Heart left ventricle (tissue), 16 donors: ENCODE results near the gene MYO15B. TPM values are rescaled to one million over a fixed set of nuclear protein-coding genes. Genes with fewer than 3 reads are reported as not detected.

Experiments
- ATAC-seq, 4 donors: fragments of 200-7000 bp; cut with Tn5 transposase; one replicate each; pipeline ENCODE4 v1.9.1; 2020 to 2022; ENCODE audit warnings: moderate library complexity in 4 of 4, mild to moderate bottlenecking in 3 of 4, moderate number of reproducible peaks in 1 of 4
- DNase-seq, 5 donors: peaks; one replicate each; pipeline ENCODE4 v3.0.0-alpha.2; 2020
- H3K27ac ChIP-seq, 12 donors: fragments of 200-600 bp; sonication (generic) in 4 of 12; one replicate each; pipeline versions ENCODE4 v1.5.0 to v1.8.0; 2016 to 2022; ENCODE audit warnings: mild to moderate bottlenecking in 2 of 12
- H3K27me3 ChIP-seq, 9 donors: fragments of 200-600 bp; sonication (generic) in 2 of 9; one replicate each; pipeline versions ENCODE4 v1.5.1 to v1.8.0; 2016 to 2022; ENCODE audit warnings: mild to moderate bottlenecking in 3 of 9
- H3K36me3 ChIP-seq, 9 donors: fragments of 200-600 bp; sonication (generic) in 2 of 9; one replicate each; pipeline versions ENCODE4 v1.5.0 to v1.8.0; 2018 to 2022; ENCODE audit warnings: mild to moderate bottlenecking in 2 of 9
- H3K4me1 ChIP-seq, 12 donors: fragments of 200-600 bp; sonication (generic) in 4 of 12; one replicate each; pipeline versions ENCODE4 v1.5.0 to v1.8.0; 2016 to 2022; ENCODE audit warnings: mild to moderate bottlenecking in 3 of 12
- H3K4me3 ChIP-seq, 12 donors: fragments of 200-600 bp; sonication (generic) in 4 of 12; one replicate each; pipeline versions ENCODE4 v1.5.0 to v1.8.0; 2017 to 2022; ENCODE audit warnings: mild to moderate bottlenecking in 9 of 12, moderate library complexity in 4 of 12
- H3K9me3 ChIP-seq, 12 donors: fragments of 200-600 bp; sonication (generic) in 4 of 12; one replicate each; pipeline versions ENCODE4 v1.5.0 to v1.8.0; 2016 to 2022; ENCODE audit warnings: mild to moderate bottlenecking in 1 of 12
- CTCF ChIP-seq, 12 donors: fragments of 200-600 bp; sonication (generic) in 4 of 12; IDR thresholded peaks; one replicate each; pipeline versions ENCODE4 v1.5.0 to v1.8.0; 2018 to 2022; ENCODE audit warnings: antibody characterized with exemption in 12 of 12, mild to moderate bottlenecking in 5 of 12
- POLR2A ChIP-seq, 2 donors: fragments of 450-650 bp; IDR thresholded peaks; one replicate each; pipeline ENCODE4 v1.6.1; 2017; ENCODE audit warnings: antibody characterized with exemption in 2 of 2, mild to moderate bottlenecking in 2 of 2, moderate library complexity in 2 of 2
- WGBS, 4 donors: extraction: QIAGEN DNeasy Blood & Tissue Kit in 2 of 4; methylation state at CpG; one replicate each; pipeline versions ENCODE4 v1.1.5 to v1.1.7; 2013 to 2018; 5-methylcytosine and 5-hydroxymethylcytosine counted together
- intact Hi-C, 10 donors: fragments of 100-400 bp; cut with DNase I; formaldehyde crosslinking; loops; one replicate each; pipeline versions ENCODE4 v1.11.1 to v1.14.2; 2022
- polyA plus RNA-seq, 2 donors: library from polyadenylated mRNA; stranded (reverse); fragments of 200-250 nt; gene quantifications; one replicate each; pipeline ENCODE4 v1.2.3, GENCODE V29; 2013
- total RNA-seq, 9 donors: library from RNA; depleted of rRNA in 2 of 9; stranded (reverse); fragments of >200 nt in 2 of 9; fragmentation: NEBNext Ultra II Directional in 3 of 9; extraction: Animal tissue kit (Norgen Biotek cat#: 25700) in 3 of 9; gene quantifications; one replicate each; pipeline versions ENCODE4 v1.1.0 to v1.2.4, GENCODE V29; 2016 to 2023
- donor health status: ischemic (EF 13 %, LVEDD 7.1; RV severe dilation, severe dysfunction).
- donor health status: healthy with polysubstance abuse.
- donor health status: DM: no; HTN: yes; CAD: no.
- donor health status: DM: no; HTN: no; CAD: no.
- donor health status: ischemic (EF 25% LVEDD 6.9; RV normal size, moderate dysfunction).
- donor health status: ischemic (EF 25% LVEDD 5.7; RV mildly dilated, moderate dysfunction).
- donor health status: healthy.
- donor health status: DM: yes; HTN: yes; CAD: no.
- donor health status: ischemic (EF 35%, LVEDD 5.7; RV mildly dilated, moderate dysfunction).
- donor health status: nonischemic (EF 11% LVEDD 7.7; RV severe dilation, severe dysfunction).
- donor health status: DM: yes; HTN: yes; CAD: no.
- donor health status: PGD.
- donor health status: ischemic (EF 29% LVEDD 5.4; RV normal size, mild dysfunction).
- donor health status: nonischemic (EF 23%, LVEDD 6.1; RV moderate dilation, normal function).

The MYO15B gene
- total and polyA plus RNA-seq, 11 donors = 14.0 to 76.4 (median 42.9) TPM

GRCh38 chr17:75573994-75574393, 13.6 kb upstream of the MYO15B start:
- intact Hi-C loops = loop anchor here in 1 of 10 donors (5.0 kb wide), 1 partner anchor 152 kb away; no protein-coding TSS in a partner anchor
- ATAC-seq = no peak
- TF ChIP-seq CTCF (IDR thresholded peaks at IDR 0.05) (no peak), POLR2A (IDR thresholded peaks at IDR 0.05) (no peak)
- Histone ChIP-seq H3K4me1 (peaks cover 0 to 18% (median 5%) of the 10 kb centered on the region in 12 donors), H3K36me3 (no peaks in the 10 kb centered on the region), H3K27ac (no peak overlapping the region), H3K4me3 (no peak overlapping the region), H3K9me3 (no peaks in the 10 kb centered on the region), H3K27me3 (no peaks in the 10 kb centered on the region)
- DNase-seq = no peak
- 92 to 96% (median 94%) methylated on average over 13 of the region's 13 CpGs for WGBS, 4 donors

GRCh38 chr17:75574404-75575036, 13.1 kb upstream of the MYO15B start:
- intact Hi-C loops = loop anchor here in 1 of 10 donors (5.0 kb wide), 1 partner anchor 152 kb away; no protein-coding TSS in a partner anchor
- Histone ChIP-seq H3K36me3 (no peaks in the 10 kb centered on the region), H3K27me3 (no peaks in the 10 kb centered on the region), H3K4me3 (no peak overlapping the region), H3K4me1 (peaks cover 0 to 22% (median 7%) of the 10 kb centered on the region in 12 donors), H3K27ac (no peak overlapping the region), H3K9me3 (no peaks in the 10 kb centered on the region)
- no peak for ATAC-seq
- DNase-seq = no peak
- TF ChIP-seq POLR2A (IDR thresholded peaks at IDR 0.05) (no peak), CTCF (IDR thresholded peaks at IDR 0.05) (no peak)
- 87 to 97% (median 91%) methylated on average over 8 to 29 of the region's 29 CpGs for WGBS, 4 donors

GRCh38 chr17:75575197-75575596, 12.4 kb upstream of the MYO15B start:
- Histone ChIP-seq H3K27ac (no peak overlapping the region), H3K4me1 (peaks cover 0 to 22% (median 7%) of the 10 kb centered on the region in 12 donors), H3K27me3 (no peaks in the 10 kb centered on the region), H3K36me3 (no peaks in the 10 kb centered on the region), H3K9me3 (no peaks in the 10 kb centered on the region), H3K4me3 (no peak overlapping the region)
- TF ChIP-seq POLR2A (IDR thresholded peaks at IDR 0.05) (no peak), CTCF (IDR thresholded peaks at IDR 0.05) (no peak)
- 88 to 94% (median 90%) methylated on average over 10 of the region's 10 CpGs for WGBS, 4 donors
- DNase-seq = no peak
- intact Hi-C loops = no loop called here
- no peak for ATAC-seq

DNA sequence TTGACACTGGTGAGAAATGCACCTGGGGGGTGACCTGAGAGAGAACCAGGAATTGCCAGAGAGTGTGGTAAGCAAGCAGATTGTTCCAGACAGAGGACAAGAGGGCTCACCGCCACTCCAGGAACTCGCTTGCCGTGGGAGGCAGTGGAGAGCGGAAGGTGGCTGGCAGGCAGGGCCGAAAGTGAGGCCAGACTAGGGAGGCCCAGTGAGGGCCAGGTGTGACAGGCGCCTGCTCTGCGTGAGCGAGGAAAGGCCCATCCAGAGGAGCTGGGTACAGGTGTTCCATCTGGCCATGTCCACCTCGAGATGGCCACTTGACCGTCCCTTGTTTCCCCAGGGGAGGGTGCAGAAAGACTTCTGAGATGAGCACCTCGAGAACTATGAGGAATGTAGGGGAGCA, 11.9 kb upstream of the MYO15B start:
- TF ChIP-seq CTCF (IDR thresholded peaks at IDR 0.05) = no peak
- TF ChIP-seq POLR2A (IDR thresholded peaks at IDR 0.05) = no peak
- peaks cover 0 to 19% (median 7%) of the 10 kb centered on the region in 12 donors for H3K4me1 ChIP-seq
- no peak for ATAC-seq
- H3K27ac ChIP-seq = no peak overlapping the region
- H3K27me3 ChIP-seq = no peaks in the 10 kb centered on the region
- H3K9me3 ChIP-seq = no peaks in the 10 kb centered on the region
- WGBS, 4 donors = 67 to 94% (median 92%) methylated on average over 8 to 11 of the region's 11 CpGs
- intact Hi-C loops = no loop called here
- DNase-seq = no peak
- H3K4me3 ChIP-seq = no peak overlapping the region
- H3K36me3 ChIP-seq = no peaks in the 10 kb centered on the region
